Neural cell (in vitro differentiated cells): ENCODE results near the gene SGCD. TPM values are rescaled to one million over a fixed set of nuclear protein-coding genes. Genes with fewer than 3 reads are reported as not detected.

Experiments used
- H2AFZ ChIP-seq: fragments of 200-600, 300-800 bp; sonication (generic), shearing (Covaris generic); 2 replicates; pipeline ENCODE4 v1.6.0; 2014; ENCODE audit warnings: low read depth, mild to moderate bottlenecking, antibody characterized with exemption, low read length, moderate library complexity
- H3F3A ChIP-seq: fragments of 200-600 bp; shearing (Covaris generic); 2 replicates; pipeline ENCODE4 v1.6.1; 2016; ENCODE audit warnings: mild to moderate bottlenecking, moderate library complexity, mixed read lengths, antibody characterized with exemption, low read length; ENCODE audit not compliant: insufficient read depth, poor library complexity, severe bottlenecking
- H3K27ac ChIP-seq: fragments of 200-600, 300-800 bp; sonication (generic), shearing (Covaris generic); 2 replicates; pipeline ENCODE4 v1.5.1; 2014; ENCODE audit warnings: mild to moderate bottlenecking, low read length, moderate library complexity
- H3K27me3 ChIP-seq: fragments of 300-800, 200-600 bp; sonication (generic), shearing (Covaris generic); 2 replicates; pipeline ENCODE4 v1.6.0; 2014; ENCODE audit warnings: mild to moderate bottlenecking, low read depth, low read length, moderate library complexity; ENCODE audit not compliant: insufficient read depth
- H3K36me3 ChIP-seq: fragments of 300-800, 200-600 bp; sonication (generic), shearing (Covaris generic); 2 replicates; pipeline ENCODE4 v1.5.1; 2014; ENCODE audit warnings: mild to moderate bottlenecking, antibody characterized with exemption, low read length, moderate library complexity; ENCODE audit not compliant: insufficient read depth
- H3K4me2 ChIP-seq: fragments of 300-800, 200-600 bp; sonication (generic), shearing (Covaris generic); 2 replicates; pipeline ENCODE4 v1.6.0; 2014; ENCODE audit warnings: mild to moderate bottlenecking, low read length
- H3K4me3 ChIP-seq: fragments of 300-800, 200-600 bp; sonication (generic), shearing (Covaris generic); 2 replicates; pipeline ENCODE4 v1.5.1; 2014; ENCODE audit warnings: mild to moderate bottlenecking, low read length, moderate library complexity
- H3K79me2 ChIP-seq: fragments of 200-600 bp; shearing (Covaris generic); replicated peaks from 2 replicates; pipeline ENCODE4 v1.6.0; 2014; ENCODE audit warnings: mild to moderate bottlenecking, low read length, moderate library complexity; ENCODE audit not compliant: insufficient read depth
- H3K9ac ChIP-seq: fragments of 300-800, 200-600 bp; sonication (generic), shearing (Covaris generic); 2 replicates; pipeline ENCODE4 v1.6.1; 2016; ENCODE audit warnings: mild to moderate bottlenecking, low read length, mixed read lengths
- H3K9me2 ChIP-seq: fragments of 200-600 bp; shearing (Covaris generic); 2 replicates; pipeline ENCODE4 v1.6.1; 2016; ENCODE audit warnings: mild to moderate bottlenecking, low read length, mixed read lengths; ENCODE audit not compliant: insufficient read depth
- H3K9me3 ChIP-seq: fragments of 200-600, 300-800 bp; sonication (generic), shearing (Covaris generic); 2 replicates; pipeline ENCODE4 v1.6.1; 2016; ENCODE audit warnings: mild to moderate bottlenecking, mixed run types, low read length, moderate library complexity, mixed read lengths
- H4K20me1 ChIP-seq: fragments of 200-600 bp; shearing (Covaris generic); 2 replicates; pipeline ENCODE4 v1.6.1; 2016; ENCODE audit warnings: mild to moderate bottlenecking, mixed run types; ENCODE audit not compliant: insufficient read depth
- CTCF ChIP-seq: fragments of 450-650 bp; IDR thresholded peaks from 2 replicates; pipeline ENCODE4 v1.5.1; 2014; ENCODE audit warnings: antibody characterized with exemption, mild to moderate bottlenecking, moderate library complexity; ENCODE audit not compliant: poor library complexity, severe bottlenecking
- EP300 ChIP-seq: fragments of 450-650 bp; conservative IDR thresholded peaks from 2 replicates; pipeline ENCODE4 v1.6.1; 2014; ENCODE audit warnings: antibody characterized with exemption, mild to moderate bottlenecking, moderate library complexity; ENCODE audit not compliant: poor library complexity, severe bottlenecking
- EZH2 ChIP-seq: fragments of 200-600, 300-800 bp; shearing (Covaris generic), sonication (generic); IDR thresholded peaks from 2 replicates; pipeline ENCODE4 v1.6.1; 2014; ENCODE audit warnings: antibody characterized with exemption, low read length, borderline replicate concordance, mild to moderate bottlenecking; ENCODE audit not compliant: insufficient read depth, poor library complexity, severe bottlenecking
- MXI1 ChIP-seq: fragments of 450-650 bp; conservative IDR thresholded peaks from 2 replicates; pipeline ENCODE4 v1.6.1; 2014; ENCODE audit warnings: antibody characterized with exemption, mild to moderate bottlenecking; ENCODE audit not compliant: poor library complexity, severe bottlenecking
- POLR2AphosphoS5 ChIP-seq: IDR thresholded peaks from 2 replicates; pipeline ENCODE4 v1.6.1; 2012
- RAD21 ChIP-seq: fragments of 450-650 bp; conservative IDR thresholded peaks from 2 replicates; pipeline ENCODE4 v1.6.1; 2014; ENCODE audit warnings: antibody characterized with exemption, mild to moderate bottlenecking, moderate library complexity
- REST ChIP-seq: IDR thresholded peaks from 2 replicates; pipeline ENCODE4 v1.6.1; 2012; ENCODE audit warnings: borderline replicate concordance
- SMC3 ChIP-seq: fragments of 450-650 bp; conservative IDR thresholded peaks from 2 replicates; pipeline ENCODE4 v1.6.1; 2014; ENCODE audit warnings: antibody characterized with exemption, mild to moderate bottlenecking, moderate library complexity; ENCODE audit not compliant: poor library complexity
- TAF1 ChIP-seq: IDR thresholded peaks from 2 replicates; pipeline ENCODE4 v1.6.1; 2012; ENCODE audit warnings: low read depth
- polyA plus RNA-seq: library from polyadenylated mRNA; depleted of rRNA; stranded (reverse); fragments of >200 nt; gene quantifications from 2 replicates; pipeline ENCODE4 v1.2.3, GENCODE V29; 2014

The SGCD gene
- polyA plus RNA-seq, 1 donor from 2014 or later = 3.4 TPM

GRCh38 chr5:156753846-156754245 is 426.9 kb downstream of the SGCD start:
- H3K9me2 ChIP-seq = no peaks in the 10 kb centered on the region
- no peak overlapping the region for H3K27ac ChIP-seq
- H3K9ac ChIP-seq = no peak overlapping the region
- no peak overlapping the region for H2AFZ ChIP-seq
- H3K27me3 ChIP-seq = no peaks in the 10 kb centered on the region
- H3F3A ChIP-seq = no peaks in the 10 kb centered on the region
- H3K79me2 ChIP-seq = no peaks in the 10 kb centered on the region
- H4K20me1 ChIP-seq = no peaks in the 10 kb centered on the region
- H3K4me3 ChIP-seq = no peak overlapping the region
- no peak overlapping the region for H3K4me2 ChIP-seq
- H3K36me3 ChIP-seq = no peaks in the 10 kb centered on the region
- H3K9me3 ChIP-seq = no peaks in the 10 kb centered on the region
- TF ChIP-seq EZH2 (no peak), REST (no peak)

- H4K20me1 ChIP-seq = no peaks in the 10 kb centered on the region
- H3K79me2 ChIP-seq = no peaks in the 10 kb centered on the region
- H2AFZ ChIP-seq = no peak overlapping the region
- H3K27ac ChIP-seq = no peak overlapping the region
- no peaks in the 10 kb centered on the region for H3K27me3 ChIP-seq
- H3K9me3 ChIP-seq = no peaks in the 10 kb centered on the region
- no peaks in the 10 kb centered on the region for H3K36me3 ChIP-seq
- no peaks in the 10 kb centered on the region for H3K9me2 ChIP-seq
- no peak overlapping the region for H3K9ac ChIP-seq
- H3K4me2 ChIP-seq = no peak overlapping the region
- no peaks in the 10 kb centered on the region for H3F3A ChIP-seq
- no peak overlapping the region for H3K4me3 ChIP-seq
- TF ChIP-seq MXI1 (no peak), POLR2AphosphoS5 (no peak), REST (no peak), TAF1 (no peak), EZH2 (no peak), SMC3 (no peak), EP300 (no peak), RAD21 (no peak), CTCF (no peak)
Observed at GRCh38 chr5:156755421-156756087, 428.6 kb downstream of the SGCD start.
